IMR-90 (cell line): Measurements from ENCODE around the gene IL17REL.

Source experiments
- BHLHE40 ChIP-seq: fragments of 150-350 bp; IDR thresholded peaks from 2 replicates; pipeline ENCODE4 v1.6.1; 2016; ENCODE audit warnings: mild to moderate bottlenecking, low read depth, low read length
- CEBPB ChIP-seq: IDR thresholded peaks from 2 replicates; pipeline ENCODE4 v1.6.1; 2012; ENCODE audit warnings: low read depth, low read length, improper control_type of control experiment
- CHD1 ChIP-seq: IDR thresholded peaks from 2 replicates; pipeline ENCODE4 v1.6.1; 2012; ENCODE audit warnings: low read depth, low read length, improper control_type of control experiment
- FOS ChIP-seq: fragments of 150-350 bp; IDR thresholded peaks from 2 replicates; pipeline ENCODE4 v1.6.1; 2016; ENCODE audit warnings: low read depth, low read length
- MAFK ChIP-seq: IDR thresholded peaks from 2 replicates; pipeline ENCODE4 v1.6.1; 2012; ENCODE audit warnings: low read depth, low read length, improper control_type of control experiment
- MAZ ChIP-seq: IDR thresholded peaks from 2 replicates; pipeline ENCODE4 v1.6.1; 2012; ENCODE audit warnings: low read depth, mild to moderate bottlenecking, low read length, improper control_type of control experiment, moderate library complexity, borderline replicate concordance
- MXI1 ChIP-seq: IDR thresholded peaks from 2 replicates; pipeline ENCODE4 v1.6.1; 2012; ENCODE audit warnings: low read depth, mild to moderate bottlenecking, low read length, moderate library complexity, borderline replicate concordance
- POLR2A ChIP-seq: IDR thresholded peaks from 2 replicates; pipeline ENCODE4 v1.6.1; 2012; ENCODE audit warnings: mild to moderate bottlenecking, low read depth, low read length
- RAD21 ChIP-seq: IDR thresholded peaks from 2 replicates; pipeline ENCODE4 v1.6.1; 2012; ENCODE audit warnings: low read length, improper control_type of control experiment
- SMC3 ChIP-seq: fragments of 150-350 bp; IDR thresholded peaks from 2 replicates; pipeline ENCODE4 v1.6.1; 2016; ENCODE audit warnings: low read depth, mild to moderate bottlenecking, antibody characterized with exemption, low read length, moderate library complexity
- TF ChIP-seq, protein P1 (sequence below): conservative IDR thresholded peaks from 2 replicates; pipeline ENCODE4 v1.5.1; 2012; ENCODE audit warnings: mild to moderate bottlenecking, low read depth, low read length, improper control_type of control experiment
- TF ChIP-seq, protein P2 (sequence below): fragments of 150-350 bp; IDR thresholded peaks from 2 replicates; pipeline ENCODE4 v1.6.1; 2017; ENCODE audit warnings: mild to moderate bottlenecking, antibody characterized with exemption, low read length, low read depth

DNA sequence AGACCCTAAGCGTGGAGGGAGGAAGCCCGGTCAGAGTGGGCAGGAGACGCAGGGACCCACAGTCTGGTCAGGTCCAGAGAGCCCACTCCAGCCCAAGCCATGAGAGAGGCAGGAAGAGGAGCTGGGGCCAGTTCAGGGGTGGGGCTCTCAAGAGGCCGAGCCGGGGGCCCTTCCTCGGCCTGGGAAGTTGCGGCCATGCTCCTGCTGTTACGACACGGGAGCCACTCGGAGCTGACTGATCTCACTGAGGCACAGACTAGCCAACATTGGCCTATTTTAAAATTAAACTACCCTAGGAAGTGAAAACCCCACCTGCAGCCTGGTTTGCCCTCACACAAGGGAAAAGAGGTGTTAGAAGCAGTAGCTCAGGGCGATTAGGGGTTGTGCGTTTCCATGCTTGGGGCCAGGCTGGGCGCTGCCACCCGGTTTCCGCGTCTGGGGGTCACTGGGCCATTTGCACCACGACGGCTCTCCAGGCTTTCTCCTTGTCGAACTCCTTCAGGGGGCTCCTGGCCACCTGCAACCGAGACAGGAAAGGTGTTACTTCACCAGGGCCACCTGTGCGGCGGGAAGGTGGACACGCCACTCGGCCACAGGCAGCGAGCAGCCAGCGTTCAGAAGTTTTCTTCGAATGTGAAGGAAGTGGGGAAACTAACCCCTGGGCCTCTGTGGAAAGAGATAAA is 48.7 kb upstream of the IL17REL start:
- TF ChIP-seq POLR2A (no peak), CHD1 (no peak), MAFK (no peak), CEBPB (no peak), FOS (no peak), RAD21 (no peak), MAZ (no peak), BHLHE40 (no peak), SMC3 (no peak), MXI1 (no peak)
- TF ChIP-seq, protein P1, sequence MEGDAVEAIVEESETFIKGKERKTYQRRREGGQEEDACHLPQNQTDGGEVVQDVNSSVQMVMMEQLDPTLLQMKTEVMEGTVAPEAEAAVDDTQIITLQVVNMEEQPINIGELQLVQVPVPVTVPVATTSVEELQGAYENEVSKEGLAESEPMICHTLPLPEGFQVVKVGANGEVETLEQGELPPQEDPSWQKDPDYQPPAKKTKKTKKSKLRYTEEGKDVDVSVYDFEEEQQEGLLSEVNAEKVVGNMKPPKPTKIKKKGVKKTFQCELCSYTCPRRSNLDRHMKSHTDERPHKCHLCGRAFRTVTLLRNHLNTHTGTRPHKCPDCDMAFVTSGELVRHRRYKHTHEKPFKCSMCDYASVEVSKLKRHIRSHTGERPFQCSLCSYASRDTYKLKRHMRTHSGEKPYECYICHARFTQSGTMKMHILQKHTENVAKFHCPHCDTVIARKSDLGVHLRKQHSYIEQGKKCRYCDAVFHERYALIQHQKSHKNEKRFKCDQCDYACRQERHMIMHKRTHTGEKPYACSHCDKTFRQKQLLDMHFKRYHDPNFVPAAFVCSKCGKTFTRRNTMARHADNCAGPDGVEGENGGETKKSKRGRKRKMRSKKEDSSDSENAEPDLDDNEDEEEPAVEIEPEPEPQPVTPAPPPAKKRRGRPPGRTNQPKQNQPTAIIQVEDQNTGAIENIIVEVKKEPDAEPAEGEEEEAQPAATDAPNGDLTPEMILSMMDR = no peak
- TF ChIP-seq, protein P2, sequence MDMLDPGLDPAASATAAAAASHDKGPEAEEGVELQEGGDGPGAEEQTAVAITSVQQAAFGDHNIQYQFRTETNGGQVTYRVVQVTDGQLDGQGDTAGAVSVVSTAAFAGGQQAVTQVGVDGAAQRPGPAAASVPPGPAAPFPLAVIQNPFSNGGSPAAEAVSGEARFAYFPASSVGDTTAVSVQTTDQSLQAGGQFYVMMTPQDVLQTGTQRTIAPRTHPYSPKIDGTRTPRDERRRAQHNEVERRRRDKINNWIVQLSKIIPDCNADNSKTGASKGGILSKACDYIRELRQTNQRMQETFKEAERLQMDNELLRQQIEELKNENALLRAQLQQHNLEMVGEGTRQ = no peak
